GM12878 (cell line): ENCODE measurements around the gene MRPS16. TPM values are rescaled to one million over a fixed set of nuclear protein-coding genes. Genes with fewer than 3 reads are reported as not detected.

Source experiments
- ATAC-seq: fragments of 200-7000 bp; cut with Tn5 transposase; 3 replicates; pipeline ENCODE4 v1.9.1; 2020; ENCODE audit warnings: mild to moderate bottlenecking, moderate library complexity
- BruUV-seq: library from RNA; stranded (reverse); fragments of 400-500 nt; replicated peaks from 2 replicates; lab custom pipeline; 2021; lab: Mats Ljungman, UMichigan
- CTCF ChIA-PET: fragments of 300-600 bp; sonication (Branson Sonifier 250); formaldehyde crosslinking; extraction: SDS; loops from one replicate; lab custom pipeline; 2021; ENCODE audit warnings: inconsistent platforms; lab: Yijun Ruan, JAX
- POLR2A ChIA-PET: fragments of 350-600 bp; formaldehyde crosslinking; extraction: SDS; loops from one replicate; lab custom pipeline; 2021; ENCODE audit warnings: inconsistent platforms; lab: Charles Lee
- RAD21 ChIA-PET: fragments of 300-600 bp; sonication (Branson Sonifier 250); formaldehyde crosslinking; loops from one replicate; lab custom pipeline; 2023; ENCODE audit warnings: antibody characterized with exemption; ENCODE audit not compliant: unreplicated experiment; lab: Charles Lee
- SMC1A ChIA-PET: fragments of 300-600 bp; sonication (Branson Sonifier 250); formaldehyde crosslinking; loops from one replicate; lab custom pipeline; 2023; ENCODE audit not compliant: unreplicated experiment, uncharacterized antibody; lab: Charles Lee
- DNase-seq: peaks from one replicate; pipeline ENCODE4 v3.0.0-alpha.2; 2011; ENCODE audit warnings: low read depth, low spot score
- FAIRE-seq: peaks from 3 replicates; lab custom pipeline; 2011; peaks lifted over from hg19 to GRCh38; lab: Jason Lieb, UNC
- H2AFZ ChIP-seq: 2 replicates; pipeline ENCODE4 v1.6.0; 2011; ENCODE audit warnings: low read depth, low read length, control low read depth; ENCODE audit not compliant: control insufficient read depth
- H3K27ac ChIP-seq: 2 replicates; pipeline ENCODE4 v1.5.1; 2011; ENCODE audit warnings: control low read depth; ENCODE audit not compliant: control insufficient read depth, insufficient read depth
- H3K27me3 ChIP-seq, 2 experiments: replicated peaks in 1 of 2; 2 replicates each; pipeline versions ENCODE4 v1.6.0 to v1.6.1; 2011; ENCODE audit warnings: low read length in 1 of 2; ENCODE audit not compliant: control insufficient read depth in 2 of 2, insufficient read depth in 2 of 2
- H3K36me3 ChIP-seq, 2 experiments: 2 replicates each; pipeline ENCODE4 v1.5.1; 2011; ENCODE audit warnings: low read length in 1 of 2; ENCODE audit not compliant: control insufficient read depth in 2 of 2, insufficient read depth in 2 of 2
- H3K4me1 ChIP-seq: 2 replicates; pipeline ENCODE4 v1.6.1; 2011; ENCODE audit warnings: mild to moderate bottlenecking, low read length, moderate library complexity, mixed read lengths; ENCODE audit not compliant: control insufficient read depth, insufficient read depth
- H3K4me2 ChIP-seq: 2 replicates; pipeline ENCODE4 v1.6.0; 2011; ENCODE audit warnings: control low read depth; ENCODE audit not compliant: control insufficient read depth, insufficient read depth
- H3K4me3 ChIP-seq: fragments of 200-600 bp; sonication (generic); 2 replicates; pipeline ENCODE4 v1.5.1; 2016
- H3K79me2 ChIP-seq: 2 replicates; pipeline ENCODE4 v1.6.0; 2011; ENCODE audit warnings: low read length; ENCODE audit not compliant: control insufficient read depth, insufficient read depth
- H3K9ac ChIP-seq: 2 replicates; pipeline ENCODE4 v1.8.0; 2011; ENCODE audit warnings: low read length, control low read depth, mixed read lengths; ENCODE audit not compliant: control insufficient read depth, insufficient read depth
- H3K9me3 ChIP-seq: replicated peaks from 3 replicates; pipeline ENCODE4 v1.5.1; 2011; ENCODE audit warnings: mild to moderate bottlenecking, low read length; ENCODE audit not compliant: control insufficient read depth, insufficient read depth
- H4K20me1 ChIP-seq: 2 replicates; pipeline ENCODE4 v1.6.0; 2011; ENCODE audit not compliant: control insufficient read depth, insufficient read depth
- CHD1 ChIP-seq: IDR thresholded peaks from 2 replicates; pipeline ENCODE4 v1.6.1; 2012; ENCODE audit warnings: low read depth, low read length, improper control_type of control experiment
- CHD2 ChIP-seq: IDR thresholded peaks from 2 replicates; pipeline ENCODE4 v1.6.1; 2011; ENCODE audit warnings: low read depth, low read length, improper control_type of control experiment, borderline replicate concordance
- CREB1 ChIP-seq: IDR thresholded peaks from 2 replicates; pipeline ENCODE4 v1.6.1; 2012; ENCODE audit warnings: low read depth, mild to moderate bottlenecking, inconsistent platforms
- CTCF ChIP-seq, 3 experiments: IDR thresholded peaks in 2 of 3; conservative IDR thresholded peaks in 1 of 3; 2 replicates each; pipeline ENCODE4 v1.5.1; 2011; ENCODE audit warnings: low read depth in 3 of 3, low read length in 3 of 3, mild to moderate bottlenecking in 3 of 3, control low read depth in 2 of 3, moderate library complexity in 2 of 3, inconsistent platforms in 1 of 3, mixed read lengths in 1 of 3; ENCODE audit not compliant: control insufficient read depth in 2 of 3, insufficient read depth in 1 of 3; ENCODE audit errors: extremely low read depth in 1 of 3
- GATAD2B ChIP-seq: fragments of 450-650 bp; conservative IDR thresholded peaks from 2 replicates; pipeline ENCODE4 v1.6.1; 2017; ENCODE audit warnings: low read depth, mild to moderate bottlenecking, moderate library complexity
- IKZF2 ChIP-seq, 2 experiments: fragments of 450-650 bp; IDR thresholded peaks; 2 replicates each; pipeline ENCODE4 v1.6.1; 2017; ENCODE audit warnings: mild to moderate bottlenecking in 2 of 2, moderate library complexity in 2 of 2
- IRF5 ChIP-seq: fragments of 450-650 bp; IDR thresholded peaks from 2 replicates; pipeline ENCODE4 v1.6.1; 2017; ENCODE audit warnings: borderline replicate concordance
- JUNB ChIP-seq: IDR thresholded peaks from 2 replicates; pipeline ENCODE4 v1.6.1; 2016; ENCODE audit warnings: antibody characterized with exemption, mild to moderate bottlenecking
- KLF5 ChIP-seq: fragments of 450-650 bp; IDR thresholded peaks from 2 replicates; pipeline ENCODE4 v1.6.1; 2014; ENCODE audit warnings: mild to moderate bottlenecking; ENCODE audit not compliant: partially characterized antibody
- NFYB ChIP-seq: IDR thresholded peaks from 2 replicates; pipeline ENCODE4 v1.6.1; 2011; ENCODE audit warnings: low read depth, mild to moderate bottlenecking, low read length, improper control_type of control experiment, moderate library complexity; ENCODE audit not compliant: insufficient read depth
- NRF1 ChIP-seq: conservative IDR thresholded peaks from 2 replicates; pipeline ENCODE4 v1.6.1; 2011; ENCODE audit warnings: mild to moderate bottlenecking, low read depth, low read length, improper control_type of control experiment
- TBL1XR1 ChIP-seq: IDR thresholded peaks from 2 replicates; pipeline ENCODE4 v1.6.1; 2012; ENCODE audit warnings: low read depth, low read length, improper control_type of control experiment
- WGBS: methylation state at CpG from one replicate; pipeline ENCODE4 v1.1.6; 2016; ENCODE audit warnings: low lambda C conversion rate; ENCODE audit not compliant: insufficient replicate concordance, insufficient coverage; ENCODE audit errors: missing lambda C conversion rate; 5-methylcytosine and 5-hydroxymethylcytosine counted together
- in situ Hi-C: fragments of 300-500 bp; cut with MboI; formaldehyde crosslinking; loops from 9 replicates; pipeline ENCODE4 v1.14.3; 2018; ENCODE audit warnings: mixed read lengths
- intact Hi-C: fragments of 100-400 bp; cut with micrococcal nuclease; formaldehyde crosslinking; loops from one replicate; pipeline ENCODE4 v1.14.2; 2022; ENCODE audit not compliant: unreplicated experiment
- polyA plus RNA-seq, 11 experiments: library from polyadenylated mRNA; depleted of rRNA in 4 of 11; unstranded in 6 of 11; stranded (reverse) in 5 of 11; fragments of >200 nt; fragmentation: Nextera tagmentation in 4 of 11; fragmentation: Illumina TruSeq in 1 of 11; extraction: Ambion mirVana in 4 of 11; extraction: Trizol in 1 of 11; gene quantifications; 1 replicate in 1 of 11; 2 replicates in 10 of 11; pipeline versions ENCODE4 v1.2.1 to v1.2.3, GENCODE V29; 2011 to 2016; ENCODE audit warnings: inconsistent platforms in 2 of 11, missing spikeins in 2 of 11, low read depth in 1 of 11
- total RNA-seq, 4 experiments: library from RNA; depleted of rRNA in 3 of 4; stranded (reverse); fragments of >200 nt in 3 of 4; fragmentation: Illumina TruSeq in 1 of 4; extraction: Trizol in 1 of 4; gene quantifications; 2 replicates each; pipeline versions ENCODE4 v1.2.1 to v1.2.3, GENCODE V29; 2013 to 2021
- TF ChIP-seq, protein P1 (sequence below): fragments of 150-350 bp; IDR thresholded peaks from 2 replicates; pipeline ENCODE4 v1.6.1; 2016; ENCODE audit warnings: low read depth, low read length
- TF ChIP-seq, protein P2 (sequence below): fragments of 450-650 bp; IDR thresholded peaks from 2 replicates; pipeline ENCODE4 v1.6.1; 2018; ENCODE audit warnings: borderline replicate concordance, mild to moderate bottlenecking; ENCODE audit not compliant: partially characterized antibody

Gene MRPS16
- total and polyA plus RNA-seq, 10 of the 15 experiments (the other 5 are each of a cell fraction or from before 2014, with no cell fraction given): 43.4 to 285 (median 103) TPM

DNA sequence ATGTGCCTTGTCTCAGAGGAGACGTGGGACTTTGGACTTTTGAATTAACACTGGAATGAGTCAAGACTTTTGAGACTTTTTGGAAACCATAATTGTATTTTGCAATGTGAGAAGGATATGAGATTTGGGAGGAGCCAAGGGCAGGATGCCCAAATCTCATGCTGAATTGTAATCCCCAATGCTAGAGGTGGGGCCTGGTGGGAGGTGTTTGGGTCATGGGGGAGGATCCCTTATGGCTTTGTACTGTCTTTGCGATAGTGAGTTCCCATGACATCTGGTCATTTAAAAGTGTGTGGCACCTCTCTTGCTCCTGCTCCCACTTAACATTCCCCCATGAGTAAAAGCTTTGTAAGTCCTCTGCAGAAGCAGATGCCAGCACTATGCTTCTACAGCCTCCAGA is 44.6 kb downstream of the MRPS16 start (continued):
- no peak for TF ChIP-seq GATAD2B
- no peak for TF ChIP-seq NRF1
- TF ChIP-seq IRF5: no peak
- TF ChIP-seq NFYB: no peak
- no peak for TF ChIP-seq KLF5
- no peak for TF ChIP-seq CREB1
- TF ChIP-seq JUNB: no peak
- TF ChIP-seq, protein P1, sequence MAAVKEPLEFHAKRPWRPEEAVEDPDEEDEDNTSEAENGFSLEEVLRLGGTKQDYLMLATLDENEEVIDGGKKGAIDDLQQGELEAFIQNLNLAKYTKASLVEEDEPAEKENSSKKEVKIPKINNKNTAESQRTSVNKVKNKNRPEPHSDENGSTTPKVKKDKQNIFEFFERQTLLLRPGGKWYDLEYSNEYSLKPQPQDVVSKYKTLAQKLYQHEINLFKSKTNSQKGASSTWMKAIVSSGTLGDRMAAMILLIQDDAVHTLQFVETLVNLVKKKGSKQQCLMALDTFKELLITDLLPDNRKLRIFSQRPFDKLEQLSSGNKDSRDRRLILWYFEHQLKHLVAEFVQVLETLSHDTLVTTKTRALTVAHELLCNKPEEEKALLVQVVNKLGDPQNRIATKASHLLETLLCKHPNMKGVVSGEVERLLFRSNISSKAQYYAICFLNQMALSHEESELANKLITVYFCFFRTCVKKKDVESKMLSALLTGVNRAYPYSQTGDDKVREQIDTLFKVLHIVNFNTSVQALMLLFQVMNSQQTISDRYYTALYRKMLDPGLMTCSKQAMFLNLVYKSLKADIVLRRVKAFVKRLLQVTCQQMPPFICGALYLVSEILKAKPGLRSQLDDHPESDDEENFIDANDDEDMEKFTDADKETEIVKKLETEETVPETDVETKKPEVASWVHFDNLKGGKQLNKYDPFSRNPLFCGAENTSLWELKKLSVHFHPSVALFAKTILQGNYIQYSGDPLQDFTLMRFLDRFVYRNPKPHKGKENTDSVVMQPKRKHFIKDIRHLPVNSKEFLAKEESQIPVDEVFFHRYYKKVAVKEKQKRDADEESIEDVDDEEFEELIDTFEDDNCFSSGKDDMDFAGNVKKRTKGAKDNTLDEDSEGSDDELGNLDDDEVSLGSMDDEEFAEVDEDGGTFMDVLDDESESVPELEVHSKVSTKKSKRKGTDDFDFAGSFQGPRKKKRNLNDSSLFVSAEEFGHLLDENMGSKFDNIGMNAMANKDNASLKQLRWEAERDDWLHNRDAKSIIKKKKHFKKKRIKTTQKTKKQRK: no peak

DNA sequence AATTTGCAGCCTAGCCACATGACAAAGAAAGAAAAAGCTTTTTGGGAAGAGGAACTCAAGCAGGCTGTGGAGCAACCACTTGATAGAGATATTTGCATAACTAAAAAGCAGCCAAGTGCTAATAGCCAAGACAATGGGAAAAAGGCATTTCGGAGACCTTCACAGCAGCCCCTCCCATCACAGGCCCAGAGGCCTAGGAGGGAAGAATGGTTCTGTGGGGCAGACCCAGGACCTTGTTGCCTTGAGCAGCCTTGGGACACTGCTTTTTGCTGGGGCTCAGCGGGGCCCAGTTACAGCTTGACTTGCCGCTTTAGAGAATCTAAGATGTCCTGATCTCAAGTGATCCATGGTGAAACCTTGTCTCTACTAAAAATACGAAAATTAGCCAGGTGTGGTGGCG is 46.1 kb downstream of the MRPS16 start:
- Histone ChIP-seq H3K4me1 (no peaks in the 10 kb centered on the region), H3K9ac (no peak overlapping the region), H3K9me3 (no peaks in the 10 kb centered on the region), H3K79me2 (no peaks in the 10 kb centered on the region), H2AFZ (no peak overlapping the region), H3K27me3 (no peaks in the 10 kb centered on the region), H4K20me1 (no peaks in the 10 kb centered on the region), H3K4me3 (no peak overlapping the region), H3K4me2 (no peak overlapping the region), H3K36me3 (no peaks in the 10 kb centered on the region), H3K27ac (no peak overlapping the region)
- intact Hi-C loops: no loop called here
- ChIA-PET SMC1A (interaction anchor here (1.5 kb wide), 1 partner anchor 41 kb away, joined by 3 read pairs; the partner anchor contains the start of gene DNAJC9), POLR2A (interaction anchor here (0.6 kb wide), 1 partner anchor 573 kb away, joined by 4 read pairs; no protein-coding TSS in a partner anchor), CTCF (no interaction called here), RAD21 (no interaction called here)
- 78% methylated on average over 5 of the region's 5 CpGs for WGBS
- ATAC-seq (no peak), FAIRE-seq (no peak), DNase-seq (no peak)
- in situ Hi-C loops: no loop called here
- no TSS peak for BruUV-seq
- no peak for TF ChIP-seq TBL1XR1
- TF ChIP-seq IKZF2 (IDR thresholded peaks at IDR 0.05): no peak
- TF ChIP-seq, protein P2, sequence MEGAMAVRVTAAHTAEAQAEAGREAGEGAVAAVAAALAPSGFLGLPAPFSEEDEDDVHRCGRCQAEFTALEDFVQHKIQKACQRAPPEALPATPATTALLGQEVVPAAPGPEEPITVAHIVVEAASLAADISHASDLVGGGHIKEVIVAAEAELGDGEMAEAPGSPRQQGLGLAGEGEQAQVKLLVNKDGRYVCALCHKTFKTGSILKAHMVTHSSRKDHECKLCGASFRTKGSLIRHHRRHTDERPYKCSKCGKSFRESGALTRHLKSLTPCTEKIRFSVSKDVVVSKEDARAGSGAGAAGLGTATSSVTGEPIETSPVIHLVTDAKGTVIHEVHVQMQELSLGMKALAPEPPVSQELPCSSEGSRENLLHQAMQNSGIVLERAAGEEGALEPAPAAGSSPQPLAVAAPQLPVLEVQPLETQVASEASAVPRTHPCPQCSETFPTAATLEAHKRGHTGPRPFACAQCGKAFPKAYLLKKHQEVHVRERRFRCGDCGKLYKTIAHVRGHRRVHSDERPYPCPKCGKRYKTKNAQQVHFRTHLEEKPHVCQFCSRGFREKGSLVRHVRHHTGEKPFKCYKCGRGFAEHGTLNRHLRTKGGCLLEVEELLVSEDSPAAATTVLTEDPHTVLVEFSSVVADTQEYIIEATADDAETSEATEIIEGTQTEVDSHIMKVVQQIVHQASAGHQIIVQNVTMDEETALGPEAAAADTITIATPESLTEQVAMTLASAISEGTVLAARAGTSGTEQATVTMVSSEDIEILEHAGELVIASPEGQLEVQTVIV: no peak
- TF ChIP-seq CHD2: no peak
- no peak for TF ChIP-seq CTCF (IDR thresholded peaks at IDR 0.05 in 2 of 3, conservative IDR thresholded peaks at IDR 0.05 in 1 of 3; ENCODE audit: control insufficient read depth in 2 of 3, extremely low read depth in 1 of 3, insufficient read depth in 1 of 3, low read depth in 3 of 3, low read length in 3 of 3)
- TF ChIP-seq CHD1: no peak
